ENCODE measurements around the gene MTARC2. TPM values are rescaled to one million over a fixed set of nuclear protein-coding genes. Genes with fewer than 3 reads are reported as not detected.
A peak's percentile ranks its signal among the peaks of the same experiment; 100 is the strongest.

The MTARC2 gene
- total and polyA plus RNA-seq, 2 of the 13 experiments (the other 11 are each of a cell fraction or from before 2014, with no cell fraction given), result 8.5 to 10.1 TPM

- peak overlapping the region; percentile 32; the same call in 1 of the 2 replicates for H3K4me2 ChIP-seq (ENCODE audit: low read depth, low read length)
- POLR2A ChIA-PET, result interaction anchor here (0.6 to 2.3 kb wide), 5 partner anchors 10 to 78 kb away, joined by 3 to 7 read pairs (median 3); partner anchors contain the start of genes MTARC1 and MTARC2
- no peaks in the 10 kb centered on the region for H3K9me3 ChIP-seq (ENCODE audit: low read length)
- FAIRE-seq (no peak), ATAC-seq (no peak; the same call in 2 of the 3 replicates), DNase-seq (ENCODE audit: low spot score) (no peak)
- TF ChIP-seq TSC22D2 (CRISPR knock-in tag; IDR thresholded peaks at IDR 0.05; ENCODE audit: borderline replicate concordance) (no peak), ZNF746 (CRISPR knock-in tag; IDR thresholded peaks at IDR 0.05) (no peak), ZNF747 (CRISPR knock-in tag; IDR thresholded peaks at IDR 0.05; ENCODE audit: borderline replicate concordance) (no peak), SKI (IDR thresholded peaks at IDR 0.05; ENCODE audit: partially characterized antibody) (no peak), RFX3 (CRISPR knock-in tag; IDR thresholded peaks at IDR 0.05) (no peak), MAX (IDR thresholded peaks at IDR 0.05) (no peak), PITX1 (CRISPR knock-in tag; IDR thresholded peaks at IDR 0.05) (no peak), PTBP1 (IDR thresholded peaks at IDR 0.05; ENCODE audit: low read depth, low read length, poor library complexity, severe bottlenecking) (no peak), CBX2 (IDR thresholded peaks at IDR 0.05; ENCODE audit: low read depth, low read length) (no peak), CBX2 (CRISPR knock-in tag; IDR thresholded peaks at IDR 0.05; ENCODE audit: low read depth) (no peak), SIX1 (CRISPR knock-in tag; IDR thresholded peaks at IDR 0.05; ENCODE audit: borderline replicate concordance) (no peak), KIAA2018 (CRISPR knock-in tag; IDR thresholded peaks at IDR 0.05; ENCODE audit: borderline replicate concordance) (no peak), ZNF224 (CRISPR knock-in tag; IDR thresholded peaks at IDR 0.05) (no peak), MXD4 (CRISPR knock-in tag; IDR thresholded peaks at IDR 0.05) (no peak), SIN3A (IDR thresholded peaks at IDR 0.05; ENCODE audit: borderline replicate concordance, low read depth, low read length) (no peak), BRCA1 (CRISPR knock-in tag; IDR thresholded peaks at IDR 0.05) (no peak), KLF9 (CRISPR knock-in tag; IDR thresholded peaks at IDR 0.05; ENCODE audit: low read depth) (no peak)
- no peak overlapping the region for H2AFZ ChIP-seq (ENCODE audit: low read length)
- intact Hi-C loops (cut with micrococcal nuclease; ENCODE audit: unreplicated experiment), result no loop called here
- BruUV-seq (replicated peaks), result no TSS peak
- H3K27ac ChIP-seq (ENCODE audit: extremely low read length, insufficient read depth, low read length), result no peak overlapping the region
- no peaks in the 10 kb centered on the region for H3K79me2 ChIP-seq (ENCODE audit: insufficient read depth, low read length)
- H3K9ac ChIP-seq (ENCODE audit: insufficient read depth, low read depth, low read length), result no peak overlapping the region
- H3K36me3 ChIP-seq (replicated peaks in 1 of 2; ENCODE audit: control insufficient read depth in 1 of 2, insufficient read depth in 2 of 2, low read length in 2 of 2), result no peaks in the 10 kb centered on the region
- H4K20me1 ChIP-seq (ENCODE audit: insufficient read depth, low read length), result no peaks in the 10 kb centered on the region
- H3K4me1 ChIP-seq (ENCODE audit: insufficient read depth, low read length), result peaks cover 77% of the 10 kb centered on the region
- no peak overlapping the region for H3K4me3 ChIP-seq (replicated peaks in 1 of 3; ENCODE audit: insufficient read depth in 1 of 3, low read depth in 2 of 3, low read length in 3 of 3)
- in situ Hi-C loops (cut with HindIII; ENCODE audit: extremely low pct_ligation_motif_present, low pct_unique_long_range_greater_than_20kb), result no loop called here
- no peaks in the 10 kb centered on the region for H3K27me3 ChIP-seq (ENCODE audit: control insufficient read depth in 1 of 2, insufficient read depth in 2 of 2, low read length in 2 of 2)
- CTCF ChIA-PET (ENCODE audit: low intra/inter-chr PET ratio, low total read pairs), result no interaction called here
- WGBS (ENCODE audit: low lambda C conversion rate), result 33% methylated on average over 7 of the region's 9 CpGs
Measured at GRCh38 chr1:220708936-220709801, 39.0 kb upstream of the MTARC2 start.

All from HepG2 (cell line).